Upper lobe of left lung (tissue), 4 donors: ENCODE data around the gene RAB11A.
A peak's percentile ranks its signal among the peaks of the same experiment; 100 is the strongest.

Experiments used
- EP300 ChIP-seq, 4 donors: sonication (generic); formaldehyde crosslinking; IDR thresholded peaks; one replicate each; pipeline ENCODE4 v1.5.1; 2017; ENCODE audit warnings: antibody characterized with exemption in 4 of 4, control low read depth in 2 of 4
- POLR2A ChIP-seq, 4 donors: fragments of 450-650 bp; IDR thresholded peaks; one replicate each; pipeline ENCODE4 v1.5.1; 2016 to 2017; ENCODE audit warnings: antibody characterized with exemption in 4 of 4, mild to moderate bottlenecking in 2 of 4
- POLR2AphosphoS5 ChIP-seq, 2 donors: sonication (generic); formaldehyde crosslinking; IDR thresholded peaks; one replicate each; pipeline ENCODE4 v1.5.1; 2017; ENCODE audit warnings: antibody characterized with exemption in 2 of 2
- TF ChIP-seq, protein P1 (sequence below), 6 experiments: fragments of 450-650 bp in 4 of 6; fragments of 200-600 bp in 2 of 6; sonication (generic) in 2 of 6; IDR thresholded peaks; one replicate each; pipeline ENCODE4 v1.5.1; 2016 to 2019; ENCODE audit warnings: antibody characterized with exemption in 6 of 6

- TF ChIP-seq, protein P1, sequence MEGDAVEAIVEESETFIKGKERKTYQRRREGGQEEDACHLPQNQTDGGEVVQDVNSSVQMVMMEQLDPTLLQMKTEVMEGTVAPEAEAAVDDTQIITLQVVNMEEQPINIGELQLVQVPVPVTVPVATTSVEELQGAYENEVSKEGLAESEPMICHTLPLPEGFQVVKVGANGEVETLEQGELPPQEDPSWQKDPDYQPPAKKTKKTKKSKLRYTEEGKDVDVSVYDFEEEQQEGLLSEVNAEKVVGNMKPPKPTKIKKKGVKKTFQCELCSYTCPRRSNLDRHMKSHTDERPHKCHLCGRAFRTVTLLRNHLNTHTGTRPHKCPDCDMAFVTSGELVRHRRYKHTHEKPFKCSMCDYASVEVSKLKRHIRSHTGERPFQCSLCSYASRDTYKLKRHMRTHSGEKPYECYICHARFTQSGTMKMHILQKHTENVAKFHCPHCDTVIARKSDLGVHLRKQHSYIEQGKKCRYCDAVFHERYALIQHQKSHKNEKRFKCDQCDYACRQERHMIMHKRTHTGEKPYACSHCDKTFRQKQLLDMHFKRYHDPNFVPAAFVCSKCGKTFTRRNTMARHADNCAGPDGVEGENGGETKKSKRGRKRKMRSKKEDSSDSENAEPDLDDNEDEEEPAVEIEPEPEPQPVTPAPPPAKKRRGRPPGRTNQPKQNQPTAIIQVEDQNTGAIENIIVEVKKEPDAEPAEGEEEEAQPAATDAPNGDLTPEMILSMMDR (IDR thresholded peaks at IDR 0.05): peak in 1 of 6 experiments; percentile 14
- TF ChIP-seq POLR2A (IDR thresholded peaks at IDR 0.05): peak in 1 of 4 donors; percentile 39
- peak in 1 of 2 donors; percentile 83 for TF ChIP-seq POLR2AphosphoS5 (IDR thresholded peaks at IDR 0.05)
- peak in 1 of 4 donors; percentile 61 for TF ChIP-seq EP300 (IDR thresholded peaks at IDR 0.05)
These were observed 36.5 kb upstream of the RAB11A start for GRCh38 chr15:65832549-65833364.
